HG03439 (cell line): ENCODE measurements around the gene MEAK7.

Experiments used
- ATAC-seq: cut with Tn5 transposase; IDR thresholded peaks from one replicate; pipeline ENCODE4 v1.9.1; 2021; ENCODE audit warnings: mild to moderate bottlenecking, moderate library complexity; ENCODE audit not compliant: unreplicated experiment

The MEAK7 gene

DNA sequence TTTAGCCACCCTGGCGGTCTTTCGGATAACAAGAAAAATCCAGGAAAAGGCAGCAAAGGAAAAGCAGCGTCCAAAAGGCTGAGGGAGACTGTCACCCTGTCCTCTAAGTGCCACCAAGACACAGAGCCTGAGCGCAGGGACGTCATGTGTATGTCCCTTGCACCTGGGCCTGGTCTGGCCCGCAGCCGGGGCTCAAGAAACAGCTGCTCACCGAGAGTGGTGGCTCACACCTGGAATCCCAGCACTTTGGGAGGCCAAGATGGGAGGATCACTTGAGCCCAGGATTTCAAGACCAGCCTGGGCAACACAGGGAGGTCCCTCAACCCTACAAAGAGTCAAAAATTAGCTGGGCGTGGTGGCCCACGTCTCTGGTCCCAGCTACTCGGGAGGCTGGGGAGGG lies 9.2 kb upstream of the MEAK7 start:
- no peak for ATAC-seq

DNA sequence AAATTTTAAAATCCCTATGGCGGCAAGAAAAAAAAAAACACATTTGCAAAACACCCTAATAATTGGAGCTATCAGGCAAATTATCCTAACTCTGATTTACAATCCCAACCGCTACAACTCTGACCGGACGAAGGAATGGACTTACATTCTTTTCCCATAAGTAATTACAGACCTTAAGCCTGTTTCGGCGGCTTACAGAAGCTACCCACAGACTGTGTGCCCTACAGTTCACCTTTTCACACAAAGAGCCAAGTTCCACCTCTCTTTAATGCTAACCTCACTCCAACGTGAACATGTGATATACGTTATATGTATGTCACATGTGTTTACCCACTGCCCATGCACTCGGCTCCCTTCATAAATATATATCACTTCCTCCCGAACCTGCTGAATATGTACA lies 8.7 kb upstream of the MEAK7 start:
- no peak for ATAC-seq

DNA sequence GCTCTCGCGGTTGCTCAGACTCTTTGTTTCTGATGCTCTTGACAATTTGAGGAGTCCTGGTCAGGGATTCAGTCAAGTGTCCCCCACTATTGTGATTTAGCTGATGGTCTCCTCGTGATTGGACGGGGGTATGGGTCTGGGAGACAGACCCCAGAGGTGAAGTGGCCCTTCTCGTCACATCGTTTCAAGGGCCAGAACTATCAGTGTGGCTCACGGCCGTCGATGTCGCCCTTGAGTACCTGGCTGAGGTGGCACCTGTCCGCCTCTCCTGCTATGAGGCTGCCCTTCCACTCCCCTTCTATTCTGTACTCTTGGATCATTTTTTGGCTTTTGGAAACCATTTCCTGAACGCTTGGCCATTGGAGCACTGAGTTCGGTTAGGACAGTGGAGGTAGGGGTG lies 7.4 kb upstream of the MEAK7 start:
- no peak for ATAC-seq

DNA sequence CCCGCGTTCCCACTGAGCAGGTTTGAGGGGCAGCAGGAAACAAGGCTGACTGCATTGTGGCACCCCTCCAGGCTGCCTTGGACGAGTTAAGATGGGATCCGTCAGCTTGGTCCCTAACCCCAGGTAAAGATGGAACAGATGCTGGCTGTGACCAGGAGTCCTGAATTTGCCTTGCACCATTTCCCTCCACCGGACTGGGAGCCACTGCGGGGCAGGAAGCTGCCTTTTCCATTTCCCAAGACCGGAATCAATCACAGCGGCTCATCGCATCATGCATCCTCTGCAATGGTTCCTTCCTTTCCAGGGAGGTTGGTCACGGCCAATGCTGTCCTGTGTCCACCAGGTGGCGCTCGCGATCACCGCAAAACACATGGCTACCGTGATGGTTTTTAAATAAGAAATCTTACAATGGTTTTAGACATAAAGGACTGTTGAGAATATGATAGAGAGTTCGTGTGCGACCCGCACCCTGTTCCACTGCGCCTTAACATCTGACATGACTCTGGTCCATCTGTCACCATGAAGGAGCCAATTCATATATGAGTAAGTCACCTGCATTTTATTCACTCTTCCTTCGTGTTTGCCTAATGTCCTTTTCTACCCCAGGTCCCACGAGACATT lies 6.8 kb upstream of the MEAK7 start:
- no peak for ATAC-seq

DNA sequence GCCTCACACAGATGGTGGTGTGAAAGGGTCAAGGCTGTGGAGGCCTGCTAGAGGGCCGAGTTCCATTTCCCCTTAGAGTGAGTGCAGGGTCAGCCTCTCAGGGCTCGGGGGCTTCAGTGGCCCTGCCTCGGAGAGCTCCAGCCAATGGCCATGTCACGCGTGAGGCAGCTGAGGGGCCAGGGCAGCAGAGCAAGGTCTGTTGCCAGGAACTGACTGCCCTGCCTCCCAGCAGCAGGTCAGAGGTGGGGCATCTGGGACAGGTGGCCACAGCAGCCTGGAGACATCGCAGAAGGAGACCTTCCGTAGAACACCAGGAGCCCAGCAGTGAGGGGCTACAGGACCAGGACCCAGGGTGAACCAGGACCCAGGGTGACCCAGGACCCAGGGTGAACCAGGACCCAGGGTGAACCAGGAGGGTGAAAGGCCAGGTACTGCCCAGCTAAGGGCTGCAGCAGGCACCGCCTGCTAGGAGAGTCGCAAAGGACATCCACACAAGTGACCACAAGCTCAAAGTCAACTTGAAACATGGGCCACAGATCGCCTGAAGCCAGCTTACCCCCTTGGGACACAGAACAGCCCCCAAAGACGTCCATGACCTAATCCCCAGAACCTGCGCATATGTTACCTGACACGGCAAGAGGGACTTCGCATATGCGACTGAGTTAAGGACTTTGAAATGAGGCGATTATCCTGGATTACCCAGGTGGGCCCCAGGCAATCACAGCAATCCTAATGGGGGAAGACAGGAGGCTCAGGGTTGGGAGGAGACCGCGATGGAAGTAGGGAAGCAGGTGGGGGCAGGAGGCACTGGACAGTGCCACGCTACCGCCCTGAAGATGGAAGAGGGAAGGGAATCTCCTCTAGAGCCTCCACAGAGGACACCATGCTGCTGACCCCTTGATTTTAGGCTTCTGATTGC lies 4.8 kb upstream of the MEAK7 start:
- no peak for ATAC-seq

DNA sequence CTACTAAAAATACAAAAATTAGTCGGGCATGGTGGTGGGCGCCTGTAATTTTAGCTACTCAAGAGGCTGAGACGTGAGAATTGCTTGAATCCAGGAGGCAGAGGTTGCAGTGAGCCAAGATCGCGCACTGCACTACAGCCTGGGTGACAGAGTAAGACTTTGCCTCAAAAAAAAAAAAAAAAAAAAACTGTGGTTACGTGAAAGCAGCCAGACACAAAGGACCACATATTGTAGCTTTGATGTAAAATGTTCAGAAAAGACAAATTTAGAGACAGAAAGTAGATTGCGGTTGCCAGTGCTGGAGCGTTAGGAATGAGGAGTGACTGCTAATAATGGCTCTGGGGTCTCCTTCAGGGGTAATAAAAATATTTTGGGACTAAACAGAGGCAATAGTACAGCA lies 4.0 kb upstream of the MEAK7 start:
- no peak for ATAC-seq

DNA sequence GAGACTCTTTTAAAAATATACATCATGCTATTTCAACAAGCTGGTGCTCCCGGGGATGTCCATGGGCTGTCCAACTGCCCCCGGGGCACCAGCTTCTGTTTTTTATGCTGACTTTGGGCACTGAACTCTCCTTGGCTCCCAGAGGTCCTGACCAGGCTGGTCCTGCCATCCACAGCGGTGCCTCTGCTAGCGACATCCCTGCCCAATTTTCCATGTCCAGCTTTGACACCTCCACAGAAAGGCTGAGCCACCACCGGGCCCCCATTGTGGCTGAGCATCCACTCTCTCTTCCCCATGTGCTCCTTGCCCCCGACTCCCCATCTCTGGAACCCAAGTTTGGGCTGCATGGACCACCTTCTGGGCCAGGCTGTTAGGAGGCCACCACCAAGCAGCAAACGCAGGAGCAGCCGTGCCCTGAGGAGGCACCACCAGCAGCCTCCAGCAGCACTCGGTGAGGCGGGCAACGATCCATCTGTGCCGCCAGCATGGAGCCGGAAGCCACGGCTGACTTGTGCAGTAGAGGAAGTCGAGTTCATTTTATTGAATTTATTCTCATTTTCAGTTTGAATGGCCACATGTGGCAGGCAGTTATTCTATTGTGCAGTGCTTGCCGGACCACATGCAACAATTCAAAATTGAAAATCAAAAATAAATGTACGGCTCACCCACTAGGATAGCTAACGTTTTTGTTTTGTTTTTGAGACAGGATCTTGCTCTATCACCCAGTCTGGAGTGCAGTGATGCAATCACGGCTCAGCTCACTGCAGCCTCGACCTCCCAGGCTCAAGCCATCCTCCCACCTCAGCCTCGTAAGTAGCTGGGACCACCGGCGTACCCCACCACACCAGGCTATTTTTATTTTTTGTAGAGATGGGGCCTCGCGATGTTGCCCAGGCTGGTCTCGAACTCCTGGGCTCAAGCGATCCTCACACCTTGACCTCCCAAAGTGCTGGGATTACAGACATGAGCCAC lies 2.8 kb upstream of the MEAK7 start:
- no peak for ATAC-seq

DNA sequence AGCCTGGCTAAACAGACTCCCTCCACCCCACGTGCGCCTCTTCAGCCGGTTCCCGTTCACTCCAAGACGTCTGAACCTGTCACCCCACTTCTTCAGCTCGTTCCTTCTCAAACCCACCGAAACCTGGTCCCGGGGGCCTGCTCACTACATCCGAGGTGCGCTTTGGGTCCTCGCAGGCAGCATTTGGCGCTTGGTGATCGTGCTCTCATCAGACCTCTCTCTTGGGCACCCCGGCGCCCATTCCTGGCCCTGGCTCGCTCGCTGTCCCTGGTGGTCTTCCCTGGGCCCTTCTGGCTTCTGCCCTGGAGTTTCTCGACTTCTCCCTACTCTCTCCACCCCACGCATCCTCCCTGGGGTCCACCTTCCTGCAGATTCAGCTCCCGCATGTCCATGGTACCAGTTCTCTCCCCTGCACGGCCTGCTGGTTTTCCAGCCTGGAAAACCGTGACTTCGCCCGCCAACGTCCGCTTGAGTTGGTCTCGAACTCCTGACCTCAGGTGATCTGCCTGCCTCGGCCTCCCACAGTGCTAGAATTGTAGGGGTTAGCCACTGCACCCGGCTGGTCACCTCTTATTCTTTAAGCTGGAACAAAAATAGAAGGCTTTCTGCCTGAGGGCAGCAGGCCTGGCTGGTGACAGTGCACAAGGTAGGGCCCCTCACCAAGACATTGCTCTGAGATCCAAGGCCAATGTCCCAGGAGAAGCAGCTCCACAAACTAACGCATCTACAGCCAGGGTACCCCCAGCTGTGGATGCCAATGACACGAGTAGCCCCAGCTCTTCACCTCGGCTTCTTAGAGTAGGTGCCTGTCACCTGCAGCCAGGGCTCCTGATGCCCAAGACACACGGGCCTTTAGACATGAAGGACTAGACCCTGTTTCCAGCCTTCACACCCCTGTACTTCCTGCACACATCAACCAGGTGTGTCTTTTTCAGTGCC lies 1.1 kb upstream of the MEAK7 start:
- ATAC-seq: no peak

DNA sequence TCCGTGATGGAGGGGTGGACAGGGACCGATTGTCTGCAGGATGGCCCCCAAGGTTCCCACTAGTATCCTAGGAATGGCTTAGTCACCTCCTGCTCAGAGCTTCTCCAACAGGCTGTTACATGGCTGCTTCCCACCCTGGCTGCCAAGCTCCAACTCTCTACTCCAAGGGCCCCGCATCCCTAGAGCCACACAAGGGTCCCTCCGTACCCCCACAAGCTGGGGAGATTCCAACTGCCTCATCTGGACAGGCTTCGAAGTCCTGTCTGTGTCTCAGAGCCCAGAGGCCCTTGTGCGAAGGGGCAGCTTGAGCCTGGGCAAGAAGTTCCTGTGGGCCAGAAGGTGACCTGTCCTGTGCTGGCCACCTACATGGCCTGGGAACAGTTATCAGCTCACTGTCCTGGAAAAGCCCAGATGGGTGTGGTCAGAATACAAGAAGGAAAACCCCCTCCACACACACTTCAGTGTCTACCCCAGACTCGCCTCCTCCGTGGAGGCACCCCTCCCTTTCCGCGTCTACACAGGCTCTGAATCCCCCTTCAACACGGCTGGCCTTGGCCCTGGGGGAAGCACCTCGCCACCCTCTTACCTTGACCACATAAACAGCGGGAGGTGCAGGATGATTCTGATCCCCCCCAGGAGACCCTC lies 586 bp downstream of the MEAK7 start:
- no peak for ATAC-seq

DNA sequence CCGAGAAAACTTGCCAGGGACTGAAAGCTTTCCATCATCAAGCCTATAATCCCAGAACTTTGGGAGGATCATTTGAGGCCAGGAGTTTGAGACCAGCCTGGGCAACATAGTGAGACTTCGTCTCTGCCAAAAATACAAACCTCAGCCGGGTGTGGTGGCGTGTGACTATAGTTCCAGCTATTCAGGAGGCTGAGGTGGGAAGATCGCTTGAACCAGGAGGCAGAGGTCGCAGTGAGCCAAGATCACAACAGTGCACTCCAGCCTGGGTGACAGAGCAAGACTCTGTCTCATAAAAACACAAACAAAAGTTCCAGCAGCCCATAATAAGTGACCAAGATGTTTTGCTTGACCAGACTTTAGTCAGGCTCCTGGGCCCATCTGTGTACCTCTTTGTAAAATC lies 1.9 kb downstream of the MEAK7 start:
- ATAC-seq: no peak

DNA sequence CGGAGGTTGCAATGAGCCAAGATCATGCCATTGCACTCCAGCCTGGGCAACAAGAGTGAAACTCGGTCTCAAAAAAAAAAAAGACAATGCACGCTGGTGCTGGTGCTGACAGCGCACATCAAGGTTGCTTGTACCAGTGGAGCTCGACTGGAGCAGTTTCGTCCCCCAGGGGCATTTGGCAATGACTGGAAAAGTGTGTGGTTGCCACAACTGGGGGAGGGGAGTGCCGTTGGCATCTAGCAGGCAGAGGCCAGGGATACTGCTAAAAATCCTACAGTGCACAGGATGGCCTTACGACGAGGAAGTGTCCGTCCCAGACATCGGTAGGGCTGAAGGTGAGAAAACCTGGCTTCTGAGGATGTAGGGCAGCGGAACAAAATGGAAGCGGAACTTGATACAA lies 2.4 kb downstream of the MEAK7 start:
- no peak for ATAC-seq

DNA sequence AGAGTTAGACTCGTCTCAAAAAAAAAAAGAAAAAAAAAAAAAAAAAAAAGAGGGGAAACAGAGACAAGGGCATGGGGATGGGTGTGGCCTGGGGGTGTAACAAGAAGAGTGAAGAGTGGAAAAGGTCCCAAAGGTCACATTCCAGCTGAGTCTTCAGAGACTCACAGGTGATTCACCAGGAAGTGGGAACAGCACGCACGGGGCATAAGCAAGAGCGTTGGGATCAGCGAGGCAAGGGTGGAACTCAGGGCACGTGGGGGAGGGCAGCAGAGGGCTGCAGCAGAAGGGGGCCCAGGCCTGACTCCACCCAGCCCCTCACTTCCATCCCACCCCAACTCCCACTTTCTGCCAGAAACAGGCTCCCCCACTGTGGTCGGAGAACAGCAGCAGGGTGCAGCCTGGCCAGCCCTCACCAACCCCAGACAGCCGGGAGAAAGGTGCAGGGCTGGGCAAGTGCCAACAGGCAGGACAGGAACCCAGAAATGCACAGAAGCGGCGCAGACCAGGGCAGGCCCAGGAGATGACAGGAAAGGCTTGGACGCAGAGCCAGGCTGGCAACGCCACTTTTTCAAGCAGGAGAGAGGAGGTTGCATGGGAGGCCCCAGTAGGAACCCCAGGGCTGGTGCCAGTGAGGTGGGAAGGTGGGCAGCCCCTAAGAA lies 3.3 kb downstream of the MEAK7 start:
- ATAC-seq: no peak

DNA sequence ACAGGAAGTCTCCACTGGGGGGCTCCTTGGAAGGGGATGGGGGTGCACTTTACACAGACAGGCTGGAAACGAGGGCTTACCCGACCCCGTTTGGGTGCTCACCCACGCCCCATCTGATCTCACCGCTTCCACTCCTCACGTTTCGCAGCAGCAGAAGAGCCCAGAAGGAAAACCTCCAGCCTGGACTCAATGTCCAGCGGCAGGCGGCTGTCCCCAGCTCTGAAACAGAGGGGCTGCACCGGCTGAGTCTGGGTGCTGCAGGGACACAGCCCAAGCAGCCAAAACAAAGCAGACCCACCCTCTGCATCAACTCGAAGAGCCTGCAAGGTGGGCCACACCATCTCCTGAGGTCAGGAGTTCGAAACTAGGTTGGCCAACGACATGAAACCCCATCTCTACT lies 3.9 kb downstream of the MEAK7 start:
- ATAC-seq: no peak

DNA sequence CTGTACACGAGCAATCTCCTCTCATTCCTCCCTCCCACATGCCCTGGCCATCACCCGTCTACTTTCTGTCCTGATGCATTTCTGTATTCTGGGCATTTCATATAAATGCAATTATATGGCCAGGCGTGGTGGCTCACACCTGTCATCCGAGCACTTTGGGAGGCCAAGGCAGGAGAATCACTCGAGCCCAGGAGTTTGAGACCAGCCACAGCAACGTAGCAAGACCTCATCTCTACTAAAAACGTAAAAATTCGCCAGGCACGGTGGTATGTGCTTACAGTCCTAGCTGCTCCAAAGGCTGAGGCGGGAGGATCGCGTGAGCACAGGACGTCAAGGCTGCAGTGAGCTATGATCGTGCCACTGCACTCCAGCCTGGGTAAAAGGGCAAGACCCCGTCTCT lies 4.8 kb downstream of the MEAK7 start:
- ATAC-seq: no peak

DNA sequence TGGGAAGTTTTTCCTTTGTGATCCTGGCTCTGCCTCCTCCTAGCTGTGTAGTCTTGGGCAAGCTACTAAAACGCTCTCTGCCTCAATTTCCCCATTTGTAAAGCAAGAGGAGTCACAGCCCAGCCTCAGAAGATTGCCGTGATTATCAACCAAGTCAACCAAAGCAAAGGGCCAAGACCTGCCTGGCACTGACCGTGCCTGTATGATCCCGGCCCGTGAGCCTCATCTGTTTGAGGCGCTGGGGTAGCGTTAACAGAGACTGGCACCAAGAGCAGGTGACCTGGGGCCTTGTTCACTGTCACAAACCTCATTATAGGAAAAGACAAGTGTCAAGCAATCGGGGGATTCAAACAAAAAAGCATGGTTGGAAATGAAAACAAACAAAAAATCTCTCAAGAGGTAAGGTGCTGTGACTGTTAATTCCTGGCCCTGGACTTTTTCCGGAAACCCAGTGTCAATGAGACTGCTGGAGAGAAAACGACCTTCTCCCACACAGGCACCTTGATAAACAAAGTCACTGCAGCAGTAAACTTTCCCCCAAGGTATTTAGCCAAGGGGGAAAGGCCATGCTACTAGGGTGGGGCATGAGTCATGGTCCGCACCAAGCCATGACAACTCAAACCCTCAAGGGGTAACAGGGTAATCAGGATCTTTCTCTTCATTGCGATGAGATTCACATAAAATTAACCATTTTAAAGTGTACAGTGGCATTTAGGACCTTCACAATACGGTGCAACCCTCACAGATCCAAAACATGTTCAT lies 5.4 kb downstream of the MEAK7 start:
- no peak for ATAC-seq

DNA sequence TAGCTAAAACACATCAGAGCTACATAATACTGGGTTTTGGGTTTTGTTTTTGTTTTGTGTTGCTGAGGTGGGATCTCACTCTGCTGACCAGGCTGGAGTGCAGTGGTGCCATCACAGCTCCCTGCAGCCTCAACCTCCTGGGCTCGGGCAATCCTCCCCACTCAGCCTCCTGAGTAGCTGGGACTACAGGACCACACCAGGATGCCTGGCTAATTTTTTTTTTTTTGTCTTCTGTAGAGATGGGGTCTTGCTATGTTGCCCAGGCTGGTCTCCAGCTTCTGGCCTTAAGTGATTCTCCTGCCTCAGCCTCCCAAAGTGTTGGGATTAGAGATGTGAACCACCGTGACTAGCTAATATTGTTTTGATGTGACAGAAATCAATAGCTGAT lies 6.2 kb downstream of the MEAK7 start:
- no peak for ATAC-seq

DNA sequence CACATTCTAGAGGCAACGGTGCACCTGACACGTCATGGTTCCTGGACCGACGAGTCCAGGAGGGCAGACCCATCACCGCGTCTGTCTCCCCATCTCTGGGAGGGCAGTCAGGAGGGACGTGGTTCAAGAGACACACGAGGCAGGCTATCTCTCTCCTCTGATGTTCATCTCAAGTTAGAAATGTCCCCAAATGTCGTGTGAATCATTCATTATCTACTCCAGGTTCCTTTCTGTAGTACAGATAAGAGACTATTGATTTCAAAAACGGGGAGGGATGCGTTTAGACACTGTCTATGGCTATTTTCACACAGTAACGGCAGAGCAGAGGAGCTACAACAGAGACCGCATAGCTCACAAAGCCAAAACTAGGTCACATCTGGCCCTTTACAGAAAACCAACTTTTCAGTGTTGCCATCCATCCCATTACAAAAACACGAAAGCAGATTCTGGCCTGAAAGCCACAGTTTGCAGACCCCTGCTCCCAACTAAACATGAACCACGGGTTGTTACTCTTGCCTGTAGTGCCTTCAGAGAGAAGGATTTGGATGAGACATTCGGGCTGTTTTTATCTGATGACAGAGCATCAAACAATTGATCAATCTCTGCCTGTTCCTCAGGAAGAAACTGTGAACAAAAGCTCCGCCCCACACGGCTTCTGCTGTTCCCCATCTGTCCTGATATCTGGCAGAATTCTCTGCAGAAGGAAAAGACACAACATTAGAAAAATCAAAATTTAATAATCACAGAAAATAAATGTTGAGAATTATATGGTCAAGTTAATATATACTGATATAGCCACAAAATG lies 6.8 kb downstream of the MEAK7 start:
- no peak for ATAC-seq

DNA sequence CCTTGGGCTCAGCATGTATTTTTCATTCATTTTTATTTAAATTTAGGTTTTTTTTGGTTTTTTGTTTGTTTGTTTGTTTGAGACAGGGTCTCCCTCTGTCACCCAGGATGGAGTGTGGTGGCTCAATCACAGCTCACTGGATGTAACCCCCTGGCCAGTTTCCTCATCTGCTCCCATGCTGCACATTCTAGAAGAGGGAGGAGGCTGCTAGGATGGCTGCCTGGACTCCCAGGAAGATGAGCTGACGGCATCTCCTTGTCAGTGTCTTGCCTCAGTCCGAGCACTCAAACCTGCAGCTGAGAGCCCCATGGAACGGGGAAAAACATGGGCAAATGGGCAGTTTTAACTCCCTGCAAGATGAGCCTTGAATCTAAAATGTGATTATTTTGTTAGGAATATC lies 7.5 kb downstream of the MEAK7 start:
- no peak for ATAC-seq
